HEK293 (cell line): ENCODE measurements around the gene CIZ1.
"Not testable (repeated sequence)": the region's sequence is repeated elsewhere in the genome, so short reads cannot be mapped to it uniquely, and the experiment has no call there.

Experiments
- CTCF ChIA-PET: fragments of 350-600 bp; formaldehyde crosslinking; extraction: SDS; loops from one replicate; lab custom pipeline; 2021; ENCODE audit warnings: antibody characterized with exemption; lab: Yijun Ruan, JAX
- POLR2A ChIA-PET: fragments of 300-600 bp; formaldehyde crosslinking; extraction: SDS; loops from one replicate; lab custom pipeline; 2020; ENCODE audit warnings: antibody characterized with exemption, inconsistent platforms; lab: Yijun Ruan, JAX
- H3K27ac ChIP-seq: fragments of 200-500 bp; sonication (Bioruptor generic); 2 replicates; pipeline ENCODE4 v1.5.1; 2014; ENCODE audit warnings: low read depth, low read length, control low read depth, inconsistent platforms; ENCODE audit errors: extremely low read depth
- H3K36me3 ChIP-seq, 2 experiments: fragments of 200-500 bp in 1 of 2; sonication (Bioruptor generic) in 1 of 2; 1 replicate in 1 of 2; 2 replicates in 1 of 2; pipeline ENCODE4 v1.5.1; 2014 to 2017; ENCODE audit warnings: inconsistent platforms in 2 of 2, low read length in 2 of 2; ENCODE audit not compliant: control insufficient read depth in 2 of 2, insufficient read depth in 1 of 2
- H3K4me1 ChIP-seq: fragments of 200-500 bp; sonication (Bioruptor generic); 2 replicates; pipeline ENCODE4 v1.5.1; 2014; ENCODE audit warnings: mild to moderate bottlenecking, low read length, inconsistent platforms; ENCODE audit not compliant: control insufficient read depth, insufficient read depth
- H3K4me3 ChIP-seq: 2 replicates; pipeline ENCODE4 v1.5.1; 2011; ENCODE audit warnings: low read depth, mild to moderate bottlenecking, control low read depth, low read length, moderate library complexity
- H3K9me3 ChIP-seq: fragments of 200-500 bp; sonication (Bioruptor generic); 2 replicates; pipeline ENCODE4 v1.5.1; 2014; ENCODE audit warnings: low read depth, low read length, inconsistent platforms; ENCODE audit not compliant: control insufficient read depth, insufficient read depth
- GFI1B ChIP-seq: fragments of 450-650 bp; formaldehyde crosslinking; IDR thresholded peaks from 2 replicates; pipeline ENCODE4 v1.5.1; 2016; ENCODE audit warnings: missing biosample characterization, missing genetic modification characterization
- KLF10 ChIP-seq: fragments of 450-650 bp; IDR thresholded peaks from 2 replicates; pipeline ENCODE4 v1.5.1; 2018; ENCODE audit warnings: missing biosample characterization, mild to moderate bottlenecking, missing genetic modification characterization
- PBX3 ChIP-seq: sonication (generic); formaldehyde crosslinking; IDR thresholded peaks from 2 replicates; pipeline ENCODE4 v1.8.1; 2022; ENCODE audit warnings: mild to moderate bottlenecking, moderate library complexity, missing genetic modification reagents
- TCF7L2 ChIP-seq: IDR thresholded peaks from 2 replicates; pipeline ENCODE4 v1.6.1; 2011; ENCODE audit warnings: low read depth, mild to moderate bottlenecking, inconsistent platforms, low read length, moderate library complexity, borderline replicate concordance
- ZBTB11 ChIP-seq: fragments of 450-650 bp; formaldehyde crosslinking; conservative IDR thresholded peaks from 2 replicates; pipeline ENCODE4 v1.5.1; 2016; ENCODE audit warnings: low read depth, missing biosample characterization, missing genetic modification characterization
- ZNF133 ChIP-seq: fragments of 450-650 bp; formaldehyde crosslinking; IDR thresholded peaks from 2 replicates; pipeline ENCODE4 v1.5.1; 2016; ENCODE audit warnings: missing biosample characterization, missing genetic modification characterization
- ZNF138 ChIP-seq: fragments of 450-650 bp; formaldehyde crosslinking; IDR thresholded peaks from 2 replicates; pipeline ENCODE4 v1.5.1; 2016; ENCODE audit warnings: missing biosample characterization, missing genetic modification characterization, borderline replicate concordance
- ZNF148 ChIP-seq: fragments of 450-650 bp; formaldehyde crosslinking; IDR thresholded peaks from 2 replicates; pipeline ENCODE4 v1.5.0; 2017; ENCODE audit warnings: missing biosample characterization, missing genetic modification characterization, borderline replicate concordance
- ZNF19 ChIP-seq: fragments of 450-650 bp; formaldehyde crosslinking; IDR thresholded peaks from 2 replicates; pipeline ENCODE4; 2016; ENCODE audit warnings: missing biosample characterization, missing genetic modification characterization, low read depth
- ZNF223 ChIP-seq: fragments of 450-650 bp; formaldehyde crosslinking; IDR thresholded peaks from 2 replicates; pipeline ENCODE4 v1.5.1; 2016; ENCODE audit warnings: missing biosample characterization, missing genetic modification characterization
- ZNF239 ChIP-seq: fragments of 450-650 bp; formaldehyde crosslinking; IDR thresholded peaks from 2 replicates; pipeline ENCODE4 v1.5.1; 2016; ENCODE audit warnings: missing biosample characterization, missing genetic modification characterization
- ZNF426 ChIP-seq: fragments of 450-650 bp; formaldehyde crosslinking; IDR thresholded peaks from 2 replicates; pipeline ENCODE4 v1.5.1; 2017; ENCODE audit warnings: missing biosample characterization, missing genetic modification characterization, mild to moderate bottlenecking, inconsistent platforms, moderate library complexity
- ZNF48 ChIP-seq: fragments of 450-650 bp; formaldehyde crosslinking; IDR thresholded peaks from 2 replicates; pipeline ENCODE4 v1.5.1; 2016; ENCODE audit warnings: missing biosample characterization, missing genetic modification characterization
- ZNF596 ChIP-seq: fragments of 450-650 bp; IDR thresholded peaks from 2 replicates; pipeline ENCODE4 v1.5.0; 2018; ENCODE audit warnings: missing biosample characterization, mild to moderate bottlenecking, missing genetic modification characterization, moderate library complexity
- ZNF623 ChIP-seq: fragments of 450-650 bp; formaldehyde crosslinking; IDR thresholded peaks from 2 replicates; pipeline ENCODE4 v1.5.1; 2016; ENCODE audit warnings: missing biosample characterization, missing genetic modification characterization
- ZNF747 ChIP-seq: fragments of 450-650 bp; formaldehyde crosslinking; IDR thresholded peaks from 2 replicates; pipeline ENCODE4 v1.5.1; 2016; ENCODE audit warnings: missing biosample characterization, missing genetic modification characterization
- ZNF776 ChIP-seq: fragments of 450-650 bp; formaldehyde crosslinking; IDR thresholded peaks from 2 replicates; pipeline ENCODE4 v1.5.0; 2017; ENCODE audit warnings: missing biosample characterization, missing genetic modification characterization, borderline replicate concordance
- ZNF785 ChIP-seq: fragments of 450-650 bp; formaldehyde crosslinking; IDR thresholded peaks from 2 replicates; pipeline ENCODE4 v1.5.1; 2016; ENCODE audit warnings: missing biosample characterization, missing genetic modification characterization
- ZSCAN16 ChIP-seq: fragments of 450-650 bp; formaldehyde crosslinking; IDR thresholded peaks from 2 replicates; pipeline ENCODE4 v1.5.1; 2016; ENCODE audit warnings: missing biosample characterization, missing genetic modification characterization
- ZSCAN5A ChIP-seq: fragments of 450-650 bp; formaldehyde crosslinking; IDR thresholded peaks from 2 replicates; pipeline ENCODE4 v1.5.1; 2016; ENCODE audit warnings: missing biosample characterization, missing genetic modification characterization

The CIZ1 gene

GRCh38 chr9:128138001-128138400, 53.4 kb downstream of the CIZ1 start:
- Histone ChIP-seq H3K9me3 (no peaks in the 10 kb centered on the region), H3K36me3 (no peaks in the 10 kb centered on the region), H3K4me1 (no peaks in the 10 kb centered on the region)
- POLR2A ChIA-PET, result no interaction called here
- TF ChIP-seq ZNF426 (no peak), ZNF239 (tag by site-specific recombination) (no peak), ZNF623 (tag by site-specific recombination) (no peak), ZNF596 (no peak), ZNF776 (tag by site-specific recombination) (no peak), ZNF223 (tag by site-specific recombination) (no peak), ZNF747 (no peak)
- TF ChIP-seq, all 188 proteins: peak for 0
- Histone ChIP-seq H3K27ac (no peak overlapping the region), H3K4me3 (no peak overlapping the region)
- CTCF ChIA-PET, result interaction anchor here (1.3 kb wide), 1 partner anchor 13 kb away, joined by 5 read pairs; no protein-coding TSS in a partner anchor

GRCh38 chr9:128136816-128137793, 54.3 kb downstream of the CIZ1 start:
- Histone ChIP-seq H3K4me1 (no peaks in the 10 kb centered on the region), H3K4me3 (no peak overlapping the region), H3K9me3 (no peaks in the 10 kb centered on the region), H3K27ac (no peak overlapping the region), H3K36me3 (no peaks in the 10 kb centered on the region)
- ChIA-PET POLR2A (interaction anchor here (0.6 kb wide), 1 partner anchor 171 kb away, joined by 5 read pairs; no protein-coding TSS in a partner anchor), CTCF (interaction anchor here (1.3 to 1.9 kb wide), 2 partner anchors 12 to 19 kb away, joined by 5 to 6 read pairs; no protein-coding TSS in a partner anchor)
- TF ChIP-seq ZSCAN16 (tag by site-specific recombination) (no peak), ZNF785 (tag by site-specific recombination) (no peak), ZNF48 (tag by site-specific recombination) (no peak), ZNF138 (tag by site-specific recombination) (no peak), ZSCAN5A (tag by site-specific recombination) (no peak), TCF7L2 (no peak), ZNF19 (tag by site-specific recombination) (no peak), KLF10 (no peak), ZNF148 (tag by site-specific recombination) (no peak), PBX3 (CRISPR knock-in tag) (no peak), ZNF133 (tag by site-specific recombination) (no peak), GFI1B (tag by site-specific recombination) (no peak), ZBTB11 (tag by site-specific recombination) (no peak)

GRCh38 chr9:128135561-128135960, 55.8 kb downstream of the CIZ1 start:
- CTCF ChIA-PET, result interaction anchor here (1.9 kb wide), 1 partner anchor 18 kb away, joined by 6 read pairs; no protein-coding TSS in a partner anchor
- H3K36me3 ChIP-seq, H3K4me3 ChIP-seq, POLR2A ChIA-PET, H3K27ac ChIP-seq, H3K4me1 ChIP-seq, H3K9me3 ChIP-seq: not testable (repeated sequence)
